Endothelial cell of umbilical vein (primary cell): Measurements from ENCODE around the gene FRMPD1. TPM values are rescaled to one million over a fixed set of nuclear protein-coding genes. Genes with fewer than 3 reads are reported as not detected.

Source experiments
- BruUV-seq: library from RNA; stranded (reverse); fragments of 400-500 nt; replicated peaks from 2 replicates; lab custom pipeline; 2021; lab: Mats Ljungman, UMichigan
- CTCF ChIA-PET: fragments of 300-600, 350-600 bp; sonication (Branson Sonifier 250); formaldehyde crosslinking; loops from one replicate; lab custom pipeline; 2021; ENCODE audit warnings: antibody characterized with exemption, inconsistent platforms; lab: Charles Lee
- POLR2A ChIA-PET: fragments of 300-600, 350-600 bp; sonication (Branson Sonifier 250); formaldehyde crosslinking; loops from one replicate; lab custom pipeline; 2021; ENCODE audit warnings: antibody characterized with exemption, inconsistent platforms; lab: Charles Lee
- DNase-seq: peaks from one replicate; pipeline ENCODE4 v3.0.0-alpha.2; 2011; ENCODE audit warnings: low read depth, low spot score
- FAIRE-seq: peaks from 2 replicates; lab custom pipeline; 2011; peaks lifted over from hg19 to GRCh38; lab: Jason Lieb, UNC
- H2AFZ ChIP-seq: 2 replicates; pipeline ENCODE4 v1.6.0; 2012; ENCODE audit warnings: low read depth, low read length, control low read depth, inconsistent platforms
- H3K27ac ChIP-seq: 2 replicates; pipeline ENCODE4 v1.5.1; 2011; ENCODE audit warnings: low read depth, mild to moderate bottlenecking, control low read depth, low read length, moderate library complexity; ENCODE audit not compliant: insufficient read depth
- H3K27me3 ChIP-seq, 2 experiments: 2 replicates each; pipeline versions ENCODE4 v1.6.0 to v1.6.1; 2011; ENCODE audit warnings: low read length in 2 of 2, mixed read lengths in 1 of 2; ENCODE audit not compliant: control insufficient read depth in 2 of 2, insufficient read depth in 2 of 2
- H3K36me3 ChIP-seq, 2 experiments: 2 replicates in 1 of 2; 3 replicates in 1 of 2; pipeline ENCODE4 v1.5.1; 2011; ENCODE audit warnings: low read length in 2 of 2, mild to moderate bottlenecking in 1 of 2, moderate library complexity in 1 of 2; ENCODE audit not compliant: control insufficient read depth in 2 of 2, insufficient read depth in 2 of 2; ENCODE audit errors: extremely low read depth in 1 of 2
- H3K4me1 ChIP-seq: 3 replicates; pipeline ENCODE4 v1.5.1; 2011; ENCODE audit warnings: mild to moderate bottlenecking, low read length; ENCODE audit not compliant: control insufficient read depth, insufficient read depth; ENCODE audit errors: extremely low read depth
- H3K4me2 ChIP-seq: 2 replicates; pipeline ENCODE4 v1.6.1; 2011; ENCODE audit warnings: low read length, control low read depth, mixed read lengths; ENCODE audit not compliant: insufficient read depth
- H3K4me3 ChIP-seq, 3 experiments: fragments of 200-600 bp in 1 of 3; sonication (generic), shearing (Covaris generic) in 1 of 3; replicated peaks in 1 of 3; 2 replicates each; pipeline ENCODE4 v1.5.1; 2011 to 2016; ENCODE audit warnings: control low read depth in 3 of 3, low read length in 3 of 3, mild to moderate bottlenecking in 2 of 3, inconsistent platforms in 1 of 3, low read depth in 1 of 3, moderate library complexity in 1 of 3; ENCODE audit not compliant: insufficient read depth in 1 of 3
- H3K79me2 ChIP-seq: 2 replicates; pipeline ENCODE4 v1.6.0; 2012; ENCODE audit warnings: low read length, inconsistent platforms; ENCODE audit not compliant: control insufficient read depth, insufficient read depth
- H3K9ac ChIP-seq: replicated peaks from 2 replicates; pipeline ENCODE3; 2011; ENCODE audit warnings: low read length, control low read depth; ENCODE audit not compliant: insufficient read depth; ENCODE audit errors: extremely low read depth
- H3K9me1 ChIP-seq: replicated peaks from 3 replicates; pipeline ENCODE4 v1.6.0; 2011; ENCODE audit warnings: mild to moderate bottlenecking, low read length; ENCODE audit not compliant: control insufficient read depth, insufficient read depth; ENCODE audit errors: extremely low read depth
- H3K9me3 ChIP-seq: replicated peaks from 2 replicates; pipeline ENCODE4 v1.5.1; 2012; ENCODE audit warnings: low read length, inconsistent platforms; ENCODE audit not compliant: control insufficient read depth, insufficient read depth
- H4K20me1 ChIP-seq: replicated peaks from 2 replicates; pipeline ENCODE3; 2011; ENCODE audit warnings: mild to moderate bottlenecking, low read length; ENCODE audit not compliant: control insufficient read depth, insufficient read depth; ENCODE audit errors: extremely low read depth
- EZH2 ChIP-seq: IDR thresholded peaks from 2 replicates; pipeline ENCODE4 v1.6.1; 2012; ENCODE audit warnings: borderline replicate concordance, low read depth, mild to moderate bottlenecking, moderate library complexity, low read length, inconsistent platforms; ENCODE audit not compliant: severe bottlenecking
- FOS ChIP-seq: IDR thresholded peaks from 2 replicates; pipeline ENCODE4 v1.6.1; 2011; ENCODE audit warnings: mild to moderate bottlenecking, low read length, moderate library complexity, borderline replicate concordance; ENCODE audit not compliant: insufficient read depth
- GATA2 ChIP-seq: IDR thresholded peaks from 2 replicates; pipeline ENCODE4 v1.7.0; 2011; ENCODE audit warnings: low read depth, mild to moderate bottlenecking, moderate library complexity, mixed read lengths, low read length; ENCODE audit not compliant: insufficient read length, insufficient read depth
- JUN ChIP-seq: IDR thresholded peaks from 2 replicates; pipeline ENCODE4 v1.6.1; 2011; ENCODE audit warnings: borderline replicate concordance, low read depth; ENCODE audit not compliant: insufficient read length, insufficient read depth
- MYC ChIP-seq: IDR thresholded peaks from one replicate; pipeline ENCODE4 v1.6.1; 2011; ENCODE audit warnings: mild to moderate bottlenecking, low read depth, low read length
- POLR2A ChIP-seq: IDR thresholded peaks from 2 replicates; pipeline ENCODE4 v1.6.1; 2012; ENCODE audit warnings: low read depth, mild to moderate bottlenecking, control low read depth, low read length
- POLR2AphosphoS5 ChIP-seq: IDR thresholded peaks from 2 replicates; pipeline ENCODE4 v1.6.1; 2012; ENCODE audit warnings: low read depth, mild to moderate bottlenecking, control low read depth, low read length, moderate library complexity; ENCODE audit not compliant: insufficient read depth
- dilution Hi-C: fragments of 300-500 bp; cut with MboI; formaldehyde crosslinking; loops from one replicate; pipeline ENCODE4 v1.15.0; 2019; ENCODE audit warnings: low sequenced_read_pairs; ENCODE audit not compliant: extremely low pct_ligation_motif_present
- intact Hi-C: fragments of 100-400 bp; cut with micrococcal nuclease; formaldehyde crosslinking; loops from one replicate; pipeline ENCODE4 v1.10.0; 2022
- polyA plus RNA-seq, 4 experiments: library from polyadenylated mRNA; depleted of rRNA in 3 of 4; stranded (reverse) in 3 of 4; unstranded in 1 of 4; fragments of >200 nt; gene quantifications; 2 replicates each; pipeline versions ENCODE4 v1.2.1 to v1.2.3, GENCODE V29; 2011 to 2012; ENCODE audit warnings: missing spikeins in 1 of 4
- total RNA-seq: library from RNA; stranded (reverse); gene quantifications from 2 replicates; pipeline ENCODE4 v1.2.3, GENCODE V29; 2021
- TF ChIP-seq, protein P1 (sequence below): IDR thresholded peaks from 2 replicates; pipeline ENCODE4 v1.6.1; 2011; ENCODE audit not compliant: insufficient read depth, insufficient read length
- TF ChIP-seq, protein P2 (sequence below), 2 donors: IDR thresholded peaks; 1 replicate in 1 of 2; 2 replicates in 1 of 2; pipeline ENCODE4 v1.5.1; 2011; ENCODE audit warnings: low read length in 2 of 2, mild to moderate bottlenecking in 2 of 2, moderate library complexity in 2 of 2, control low read depth in 1 of 2, inconsistent platforms in 1 of 2, low read depth in 1 of 2; ENCODE audit not compliant: insufficient read depth in 1 of 2; ENCODE audit errors: extremely low read depth in 1 of 2

FRMPD1 gene
- total and polyA plus RNA-seq, 2 donors (not counting 3 experiments of a cell fraction or from before 2014, with no cell fraction given): not detected

DNA sequence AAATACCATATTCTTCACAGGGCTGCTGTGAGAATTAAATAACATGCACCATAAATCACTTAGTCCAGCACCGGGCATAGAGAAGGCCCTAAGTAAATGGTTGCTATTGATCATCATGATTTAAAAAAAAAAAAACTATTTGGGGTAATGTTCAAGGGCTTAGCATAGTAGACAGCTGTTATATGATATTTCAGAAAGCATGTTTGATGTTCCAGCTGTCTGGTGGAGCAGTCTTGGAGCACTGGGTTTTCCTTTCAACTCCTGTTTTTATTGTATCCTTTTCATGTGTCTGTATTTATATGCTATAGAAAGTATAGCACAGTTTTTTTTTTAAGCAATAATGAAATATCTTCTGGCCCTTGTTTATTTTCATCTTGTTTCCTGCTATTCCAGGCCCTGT is 30.4 kb upstream of the FRMPD1 start:
- H3K36me3 ChIP-seq: no peaks in the 10 kb centered on the region
- no peak overlapping the region for H3K9ac ChIP-seq
- intact Hi-C loops (no loop called here), dilution Hi-C loops (no loop called here)
- H2AFZ ChIP-seq: no peak overlapping the region
- H3K4me3 ChIP-seq: no peak overlapping the region
- H3K9me1 ChIP-seq: no peaks in the 10 kb centered on the region
- ChIA-PET CTCF (no interaction called here), POLR2A (no interaction called here)
- no TSS peak for BruUV-seq
- no peaks in the 10 kb centered on the region for H3K79me2 ChIP-seq
- FAIRE-seq: no peak
- DNase-seq: no peak
- no peak overlapping the region for H3K27ac ChIP-seq
- H3K27me3 ChIP-seq: peaks cover 8 to 11% of the 10 kb centered on the region in 2 experiments
- no peak for TF ChIP-seq JUN
- no peak for TF ChIP-seq POLR2AphosphoS5
- H3K4me1 ChIP-seq: no peaks in the 10 kb centered on the region
- H3K9me3 ChIP-seq: no peaks in the 10 kb centered on the region
- no peak overlapping the region for H3K4me2 ChIP-seq
- no peaks in the 10 kb centered on the region for H4K20me1 ChIP-seq

DNA sequence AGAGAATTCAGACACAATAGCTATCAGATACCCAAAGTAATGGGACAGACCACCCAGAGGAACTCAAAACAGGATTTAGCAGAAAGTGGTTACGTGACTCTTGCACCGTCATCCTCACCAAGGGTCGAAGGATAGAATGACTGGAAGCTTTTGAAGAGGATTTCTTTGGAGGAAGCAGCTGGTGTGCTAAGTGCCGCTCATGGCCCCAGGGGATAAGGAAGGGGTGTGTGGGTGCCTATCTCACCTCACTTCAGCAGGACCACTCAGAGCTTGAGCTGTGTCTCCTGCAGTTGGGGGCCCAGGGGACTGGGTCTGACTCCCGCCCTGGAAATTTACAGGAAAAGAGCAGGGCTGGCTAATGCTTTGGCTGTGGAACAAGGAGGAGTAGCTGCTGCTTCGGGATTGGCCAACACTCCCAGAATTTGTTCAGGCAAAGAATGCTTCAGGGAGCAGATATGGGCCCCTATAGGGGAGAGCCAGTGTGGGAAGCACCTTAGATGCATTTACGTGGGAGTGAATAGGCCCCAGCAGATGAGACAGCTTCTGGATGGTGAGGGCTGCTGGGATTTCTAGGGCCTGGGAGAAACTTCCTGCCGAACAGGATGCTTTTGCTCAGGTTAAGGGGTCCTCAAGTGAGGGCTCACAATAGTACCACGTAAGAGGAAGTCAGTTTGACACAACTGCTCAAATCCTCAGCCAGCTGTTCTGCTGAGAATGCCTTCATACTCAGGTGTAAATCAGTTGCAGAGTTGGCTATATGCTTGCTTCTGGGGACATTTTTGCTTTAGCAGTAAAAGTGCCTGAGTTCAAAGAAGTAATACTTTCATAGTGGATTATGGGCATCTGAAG is 29.3 kb upstream of the FRMPD1 start:
- Histone ChIP-seq H2AFZ (no peak overlapping the region), H4K20me1 (no peaks in the 10 kb centered on the region), H3K9ac (no peak overlapping the region), H3K9me1 (no peaks in the 10 kb centered on the region), H3K9me3 (no peaks in the 10 kb centered on the region), H3K79me2 (no peaks in the 10 kb centered on the region), H3K4me1 (no peaks in the 10 kb centered on the region), H3K27ac (no peak overlapping the region), H3K4me2 (no peak overlapping the region), H3K36me3 (no peaks in the 10 kb centered on the region), H3K27me3 (peaks cover 8 to 11% of the 10 kb centered on the region in 2 experiments), H3K4me3 (no peak overlapping the region)
- dilution Hi-C loops (no loop called here), intact Hi-C loops (no loop called here)
- POLR2A ChIA-PET: no interaction called here
- CTCF ChIA-PET: no interaction called here
- TF ChIP-seq MYC: no peak
- TF ChIP-seq, protein P1, sequence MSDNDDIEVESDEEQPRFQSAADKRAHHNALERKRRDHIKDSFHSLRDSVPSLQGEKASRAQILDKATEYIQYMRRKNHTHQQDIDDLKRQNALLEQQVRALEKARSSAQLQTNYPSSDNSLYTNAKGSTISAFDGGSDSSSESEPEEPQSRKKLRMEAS: no peak
- TF ChIP-seq GATA2: no peak
- TF ChIP-seq, protein P2, sequence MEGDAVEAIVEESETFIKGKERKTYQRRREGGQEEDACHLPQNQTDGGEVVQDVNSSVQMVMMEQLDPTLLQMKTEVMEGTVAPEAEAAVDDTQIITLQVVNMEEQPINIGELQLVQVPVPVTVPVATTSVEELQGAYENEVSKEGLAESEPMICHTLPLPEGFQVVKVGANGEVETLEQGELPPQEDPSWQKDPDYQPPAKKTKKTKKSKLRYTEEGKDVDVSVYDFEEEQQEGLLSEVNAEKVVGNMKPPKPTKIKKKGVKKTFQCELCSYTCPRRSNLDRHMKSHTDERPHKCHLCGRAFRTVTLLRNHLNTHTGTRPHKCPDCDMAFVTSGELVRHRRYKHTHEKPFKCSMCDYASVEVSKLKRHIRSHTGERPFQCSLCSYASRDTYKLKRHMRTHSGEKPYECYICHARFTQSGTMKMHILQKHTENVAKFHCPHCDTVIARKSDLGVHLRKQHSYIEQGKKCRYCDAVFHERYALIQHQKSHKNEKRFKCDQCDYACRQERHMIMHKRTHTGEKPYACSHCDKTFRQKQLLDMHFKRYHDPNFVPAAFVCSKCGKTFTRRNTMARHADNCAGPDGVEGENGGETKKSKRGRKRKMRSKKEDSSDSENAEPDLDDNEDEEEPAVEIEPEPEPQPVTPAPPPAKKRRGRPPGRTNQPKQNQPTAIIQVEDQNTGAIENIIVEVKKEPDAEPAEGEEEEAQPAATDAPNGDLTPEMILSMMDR (IDR thresholded peaks at IDR 0.05; ENCODE audit: extremely low read depth in 1 of 2, insufficient read depth in 1 of 2, low read depth in 1 of 2, low read length in 2 of 2): no peak
- TF ChIP-seq POLR2AphosphoS5: no peak
- TF ChIP-seq EZH2: no peak
- no peak for TF ChIP-seq POLR2A
- no peak for TF ChIP-seq JUN
- no peak for TF ChIP-seq FOS
- no TSS peak for BruUV-seq
- FAIRE-seq (no peak), DNase-seq (no peak)
